K562 (cell line): ENCODE measurements around the gene SLC6A16. TPM values are rescaled to one million over a fixed set of nuclear protein-coding genes. Genes with fewer than 3 reads are reported as not detected.
A peak's percentile ranks its signal among the peaks of the same experiment; 100 is the strongest.

ENCODE experiments used
- BACH1 ChIP-seq: fragments of 200-800 bp; sonication (Bioruptor generic); IDR thresholded peaks from 2 replicates; pipeline ENCODE4 v1.6.1; 2016; ENCODE audit warnings: missing genetic modification characterization, missing compliant biosample characterization
- BRCA1 ChIP-seq, 2 experiments: fragments of 450-650 bp in 1 of 2; sonication (generic) in 1 of 2; formaldehyde crosslinking in 1 of 2; IDR thresholded peaks; 2 replicates each; pipeline versions ENCODE4 v1.5.0 to v1.6.1; 2017 to 2020; ENCODE audit warnings: mild to moderate bottlenecking in 1 of 2, missing genetic modification reagents in 1 of 2
- CBFB ChIP-seq: sonication (generic); formaldehyde crosslinking; IDR thresholded peaks from 2 replicates; pipeline ENCODE4 v1.4.0; 2020; ENCODE audit warnings: mild to moderate bottlenecking, missing genetic modification reagents
- E2F5 ChIP-seq: sonication (generic); formaldehyde crosslinking; IDR thresholded peaks from 2 replicates; pipeline ENCODE4 v1.8.0; 2022; ENCODE audit warnings: mild to moderate bottlenecking, missing genetic modification reagents
- ETS2 ChIP-seq: IDR thresholded peaks from 2 replicates; pipeline ENCODE4 v1.6.1; 2016; ENCODE audit warnings: borderline replicate concordance, missing genetic modification characterization, mild to moderate bottlenecking, moderate library complexity, missing compliant biosample characterization; ENCODE audit not compliant: poor library complexity, severe bottlenecking
- EWSR1 ChIP-seq: fragments of 450-650 bp; IDR thresholded peaks from 2 replicates; pipeline ENCODE4 v1.6.1; 2018; ENCODE audit warnings: borderline replicate concordance, mild to moderate bottlenecking, low read depth, moderate library complexity; ENCODE audit not compliant: partially characterized antibody
- HCFC1 ChIP-seq: IDR thresholded peaks from 2 replicates; pipeline ENCODE4 v1.6.1; 2012; ENCODE audit warnings: low read depth, low read length, improper control_type of control experiment
- HSF4 ChIP-seq: fragments of 250-450 bp; sonication (Bioruptor Pico); IDR thresholded peaks from 2 replicates; pipeline ENCODE4 v2.1.2; 2022; ENCODE audit warnings: mild to moderate bottlenecking, moderate library complexity, borderline replicate concordance
- MAFK ChIP-seq: IDR thresholded peaks from 2 replicates; pipeline ENCODE4 v1.6.1; 2011; ENCODE audit warnings: low read length, improper control_type of control experiment
- MEF2D ChIP-seq: conservative IDR thresholded peaks from 2 replicates; pipeline ENCODE4 v1.6.1; 2016; ENCODE audit warnings: low read depth, missing genetic modification characterization, missing compliant biosample characterization
- NFYB ChIP-seq: IDR thresholded peaks from 2 replicates; pipeline ENCODE4 v1.6.1; 2011; ENCODE audit warnings: mild to moderate bottlenecking, moderate library complexity; ENCODE audit not compliant: insufficient read length; ENCODE audit errors: extremely low read depth
- POLR2A ChIP-seq: fragments of 450-650 bp; conservative IDR thresholded peaks from 2 replicates; pipeline ENCODE4 v1.6.1; 2016
- POLR2G ChIP-seq: fragments of 200-400 bp; formaldehyde crosslinking; IDR thresholded peaks from 2 replicates; pipeline ENCODE4 v1.6.1; 2017; ENCODE audit warnings: low read depth, mild to moderate bottlenecking, antibody characterized with exemption, low read length, moderate library complexity
- POU5F1 ChIP-seq: fragments of 150-350 bp; IDR thresholded peaks from 2 replicates; pipeline ENCODE4 v1.6.1; 2014; ENCODE audit warnings: borderline replicate concordance, low read length, low read depth, mild to moderate bottlenecking; ENCODE audit not compliant: partially characterized antibody
- PTBP1 ChIP-seq: fragments of 200-400 bp; formaldehyde crosslinking; IDR thresholded peaks from 2 replicates; pipeline ENCODE4 v1.6.1; 2017; ENCODE audit warnings: low read depth, low read length
- SAFB ChIP-seq: fragments of 200-400 bp; formaldehyde crosslinking; IDR thresholded peaks from 2 replicates; pipeline ENCODE4 v1.6.1; 2017; ENCODE audit warnings: low read depth, low read length, borderline replicate concordance
- TAF1 ChIP-seq: IDR thresholded peaks from 2 replicates; pipeline ENCODE4 v1.6.1; 2011; ENCODE audit warnings: mild to moderate bottlenecking, low read length, moderate library complexity; ENCODE audit not compliant: insufficient read depth, control insufficient read depth, severe bottlenecking; ENCODE audit errors: extremely low read depth
- TSC22D4 ChIP-seq: fragments of 450-650 bp; IDR thresholded peaks from 2 replicates; pipeline ENCODE4 v1.6.1; 2016; ENCODE audit warnings: missing genetic modification characterization, missing biosample characterization, control low read depth
- ZBTB7A ChIP-seq: IDR thresholded peaks from 2 replicates; pipeline ENCODE4 v1.6.1; 2011; ENCODE audit warnings: low read depth, mild to moderate bottlenecking, low read length, moderate library complexity, borderline replicate concordance; ENCODE audit not compliant: control insufficient read depth
- ZFP91 ChIP-seq: sonication (generic); formaldehyde crosslinking; IDR thresholded peaks from 2 replicates; pipeline ENCODE4 v1.8.0; 2022; ENCODE audit warnings: mild to moderate bottlenecking, missing genetic modification reagents
- ZNF165 ChIP-seq: fragments of 250-450 bp; sonication (Bioruptor Pico); IDR thresholded peaks from 2 replicates; pipeline ENCODE4 v1.4.0; 2020; ENCODE audit warnings: borderline replicate concordance
- ZNF184 ChIP-seq: sonication (generic); formaldehyde crosslinking; IDR thresholded peaks from 2 replicates; pipeline ENCODE4 v1.5.0; 2020; ENCODE audit warnings: missing genetic modification reagents
- ZNF212 ChIP-seq: fragments of 450-650 bp; formaldehyde crosslinking; IDR thresholded peaks from 2 replicates; pipeline ENCODE4 v1.4.0; 2020; ENCODE audit warnings: mild to moderate bottlenecking
- ZNF217 ChIP-seq: sonication (generic); formaldehyde crosslinking; IDR thresholded peaks from 2 replicates; pipeline ENCODE4 v1.8.0; 2022; ENCODE audit warnings: mild to moderate bottlenecking, missing genetic modification reagents
- ZNF668 ChIP-seq: fragments of 250-450 bp; sonication (Bioruptor Pico); IDR thresholded peaks from 2 replicates; pipeline ENCODE4 v1.8.0; 2022; ENCODE audit warnings: mild to moderate bottlenecking, inconsistent platforms
- ZNF699 ChIP-seq: fragments of 250-450 bp; sonication (Bioruptor Pico); IDR thresholded peaks from 2 replicates; pipeline ENCODE4 v1.8.0; 2021; ENCODE audit warnings: mild to moderate bottlenecking, moderate library complexity; ENCODE audit not compliant: insufficient replicate concordance
- ZNF766 ChIP-seq: fragments of 200-800 bp; sonication (Bioruptor generic); conservative IDR thresholded peaks from 2 replicates; pipeline ENCODE4 v1.6.1; 2016; ENCODE audit warnings: missing genetic modification characterization, missing compliant biosample characterization
- polyA plus RNA-seq, 8 experiments: library from polyadenylated mRNA; depleted of rRNA in 4 of 8; stranded (reverse) in 5 of 8; unstranded in 3 of 8; fragments of >200 nt; fragmentation: Nextera tagmentation in 2 of 8; fragmentation: Illumina TruSeq in 1 of 8; extraction: Ambion mirVana in 2 of 8; extraction: Trizol in 1 of 8; gene quantifications; 2 replicates each; pipeline versions ENCODE4 v1.2.1 to v1.2.3, GENCODE V29; 2011 to 2014; ENCODE audit warnings: inconsistent platforms in 1 of 8, missing spikeins in 1 of 8
- total RNA-seq, 7 experiments: library from RNA; depleted of rRNA in 6 of 7; stranded (reverse); fragments of >200 nt in 6 of 7; fragmentation: Illumina TruSeq in 2 of 7; extraction: Trizol in 2 of 7; gene quantifications; 2 replicates each; pipeline versions ENCODE4 v1.2.1 to v1.2.3, GENCODE V29; 2011 to 2021; ENCODE audit warnings: low replicate concordance in 1 of 7

Gene SLC6A16
- total and polyA plus RNA-seq, 9 of the 15 experiments (the other 6 are each of a cell fraction or from before 2014, with no cell fraction given): 0.05 to 0.95 (median 0.36) TPM

GRCh38 chr19:49362048-49362928 lies 37.3 kb upstream of the SLC6A16 start, which contains the start of gene TEAD2 (continued):
- TF ChIP-seq E2F5 (CRISPR knock-in tag) (no peak), ZNF184 (no peak), POU5F1 (no peak), ZNF668 (no peak), BACH1 (tag) (no peak), ZNF212 (CRISPR knock-in tag) (no peak), TAF1 (peak; percentile 49), EWSR1 (no peak), TSC22D4 (tag) (no peak), HSF4 (no peak), ZBTB7A (peak; percentile 27; the same call in 1 of the 2 replicates), ZFP91 (CRISPR knock-in tag) (no peak), ETS2 (tag) (no peak), CBFB (CRISPR knock-in tag) (no peak), MEF2D (no peak), ZNF699 (no peak), MAFK (no peak), ZNF766 (no peak), ZNF217 (CRISPR knock-in tag) (no peak), POLR2A (peak; percentile 52; the same call in 1 of the 2 replicates), HCFC1 (0 out of 2 replicates have a peak, but pooled peaks have one; percentile 6), ZNF165 (CRISPR knock-in tag) (no peak), BRCA1 (IDR thresholded peaks at IDR 0.05) (no peak), BRCA1 (CRISPR knock-in tag; IDR thresholded peaks at IDR 0.05) (no peak), POLR2G (peak; percentile 79), PTBP1 (no peak), NFYB (no peak), SAFB (no peak)
